ENCODE measurements around the gene SLC2A13. TPM values are rescaled to one million over a fixed set of nuclear protein-coding genes. Genes with fewer than 3 reads are reported as not detected.
"Not testable (repeated sequence)": the region's sequence is repeated elsewhere in the genome, so short reads cannot be mapped to it uniquely, and the experiment has no call there.

The SLC2A13 gene
- total and polyA plus RNA-seq, 2 donors: 8.5 to 36.7 TPM

- Histone ChIP-seq H3K4me1 (ENCODE audit: insufficient read depth) (no peaks in the 10 kb centered on the region), H3K27ac (ENCODE audit: low read depth) (no peak overlapping the region), H3K4me3 (ENCODE audit: low read depth, low read length) (no peak overlapping the region), H3K36me3 (ENCODE audit: insufficient read depth) (no peaks in the 10 kb centered on the region)
- 96% methylated on average over 1 of the region's 1 CpG for WGBS
- DNase-seq (ENCODE audit: extremely low spot score): no peak
Measured at GRCh38 chr12:39792938-39793337, 312.9 kb downstream of the SLC2A13 start.

GRCh38 chr12:39788239-39788638 lies 317.6 kb downstream of the SLC2A13 start:
- Histone ChIP-seq H3K27ac (ENCODE audit: low read depth) (no peak overlapping the region), H3K36me3 (ENCODE audit: insufficient read depth) (peaks cover 2% of the 10 kb centered on the region), H3K4me1 (ENCODE audit: insufficient read depth) (no peaks in the 10 kb centered on the region), H3K4me3 (ENCODE audit: low read depth, low read length) (no peak overlapping the region)
- WGBS: 75% methylated on average over 2 of the region's 2 CpGs
- DNase-seq (ENCODE audit: extremely low spot score): no peak

GRCh38 chr12:39785814-39786213 lies 320.1 kb downstream of the SLC2A13 start:
- H3K36me3 ChIP-seq (ENCODE audit: insufficient read depth); H3K27ac ChIP-seq (ENCODE audit: low read depth); H3K4me1 ChIP-seq (ENCODE audit: insufficient read depth); H3K4me3 ChIP-seq (ENCODE audit: low read depth, low read length); DNase-seq (ENCODE audit: extremely low spot score): not testable (repeated sequence)
- 84% methylated on average over 2 of the region's 2 CpGs for WGBS

GRCh38 chr12:39782026-39782545 lies 323.8 kb downstream of the SLC2A13 start:
- DNase-seq (ENCODE audit: extremely low spot score): no peak
- 79% methylated on average over 7 of the region's 7 CpGs for WGBS
- H3K4me3 ChIP-seq (ENCODE audit: low read depth, low read length): no peak overlapping the region

GRCh38 chr12:39780913-39781446 lies 324.9 kb downstream of the SLC2A13 start:
- no peak overlapping the region for H3K27ac ChIP-seq (ENCODE audit: low read depth)
- 61% methylated on average over 4 of the region's 4 CpGs for WGBS
- no peak overlapping the region for H3K4me3 ChIP-seq (ENCODE audit: low read depth, low read length)
- H3K36me3 ChIP-seq (ENCODE audit: insufficient read depth): peaks cover 2% of the 10 kb centered on the region
- H3K4me1 ChIP-seq (ENCODE audit: insufficient read depth): no peaks in the 10 kb centered on the region
- DNase-seq (ENCODE audit: extremely low spot score): no peak

More at GRCh38 chr12:39782026-39782545, 323.8 kb downstream of the SLC2A13 start:
- no peak overlapping the region for H3K27ac ChIP-seq (ENCODE audit: low read depth)
- H3K36me3 ChIP-seq (ENCODE audit: insufficient read depth): peaks cover 2% of the 10 kb centered on the region
- no peaks in the 10 kb centered on the region for H3K4me1 ChIP-seq (ENCODE audit: insufficient read depth)

GRCh38 chr12:39780411-39780912 lies 325.4 kb downstream of the SLC2A13 start:
- H3K27ac ChIP-seq (ENCODE audit: low read depth): no peak overlapping the region
- no peak overlapping the region for H3K4me3 ChIP-seq (ENCODE audit: low read depth, low read length)
- no peak for DNase-seq (ENCODE audit: extremely low spot score)
- H3K4me1 ChIP-seq (ENCODE audit: insufficient read depth): no peaks in the 10 kb centered on the region
- H3K36me3 ChIP-seq (ENCODE audit: insufficient read depth): peaks cover 2% of the 10 kb centered on the region
- 75% methylated on average over 2 of the region's 2 CpGs for WGBS

- H3K4me1 ChIP-seq (ENCODE audit: insufficient read depth): no peaks in the 10 kb centered on the region
- DNase-seq (ENCODE audit: extremely low spot score): no peak
Measured at GRCh38 chr12:39779768-39780340, 326.0 kb downstream of the SLC2A13 start.

GRCh38 chr12:39777465-39777864 lies 328.4 kb downstream of the SLC2A13 start:
- no peak for DNase-seq (ENCODE audit: extremely low spot score)
- Histone ChIP-seq H3K27ac (ENCODE audit: low read depth) (no peak overlapping the region), H3K36me3 (ENCODE audit: insufficient read depth) (no peaks in the 10 kb centered on the region), H3K4me3 (ENCODE audit: low read depth, low read length) (no peak overlapping the region), H3K4me1 (ENCODE audit: insufficient read depth) (no peaks in the 10 kb centered on the region)
- WGBS: 95% methylated on average over 11 of the region's 11 CpGs

More at GRCh38 chr12:39779768-39780340, 326.0 kb downstream of the SLC2A13 start:
- Histone ChIP-seq H3K27ac (ENCODE audit: low read depth) (no peak overlapping the region), H3K36me3 (ENCODE audit: insufficient read depth) (no peaks in the 10 kb centered on the region), H3K4me3 (ENCODE audit: low read depth, low read length) (no peak overlapping the region)
- WGBS: 59% methylated on average over 5 of the region's 5 CpGs

GRCh38 chr12:39773266-39773665 lies 332.6 kb downstream of the SLC2A13 start:
- no peaks in the 10 kb centered on the region for H3K4me1 ChIP-seq (ENCODE audit: insufficient read depth)
- no peak overlapping the region for H3K4me3 ChIP-seq (ENCODE audit: low read depth, low read length)
- DNase-seq (ENCODE audit: extremely low spot score): no peak
- no peak overlapping the region for H3K27ac ChIP-seq (ENCODE audit: low read depth)
- H3K36me3 ChIP-seq (ENCODE audit: insufficient read depth): no peaks in the 10 kb centered on the region
- WGBS: 92% methylated on average over 2 of the region's 2 CpGs

GRCh38 chr12:39772821-39773259 lies 333.0 kb downstream of the SLC2A13 start:
- DNase-seq (ENCODE audit: extremely low spot score): no peak
- WGBS: 60% methylated on average over 3 of the region's 3 CpGs

GRCh38 chr12:39771456-39771855 lies 334.4 kb downstream of the SLC2A13 start:
- Histone ChIP-seq H3K4me1 (ENCODE audit: insufficient read depth) (no peaks in the 10 kb centered on the region), H3K36me3 (ENCODE audit: insufficient read depth) (no peaks in the 10 kb centered on the region)
- WGBS: 100% methylated on average over 1 of the region's 1 CpG

More at GRCh38 chr12:39772821-39773259, 333.0 kb downstream of the SLC2A13 start:
- no peak overlapping the region for H3K4me3 ChIP-seq (ENCODE audit: low read depth, low read length)
- H3K4me1 ChIP-seq (ENCODE audit: insufficient read depth): no peaks in the 10 kb centered on the region
- H3K36me3 ChIP-seq (ENCODE audit: insufficient read depth): no peaks in the 10 kb centered on the region
- H3K27ac ChIP-seq (ENCODE audit: low read depth): no peak overlapping the region

GRCh38 chr12:39764944-39765560 lies 340.8 kb downstream of the SLC2A13 start:
- WGBS: 54% methylated on average over 3 of the region's 3 CpGs

More at GRCh38 chr12:39771456-39771855, 334.4 kb downstream of the SLC2A13 start:
- DNase-seq (ENCODE audit: extremely low spot score): no peak
- H3K27ac ChIP-seq (ENCODE audit: low read depth): no peak overlapping the region
- no peak overlapping the region for H3K4me3 ChIP-seq (ENCODE audit: low read depth, low read length)

GRCh38 chr12:39763890-39764169 lies 342.1 kb downstream of the SLC2A13 start:
- DNase-seq (ENCODE audit: extremely low spot score): no peak
- Histone ChIP-seq H3K4me1 (ENCODE audit: insufficient read depth) (no peaks in the 10 kb centered on the region), H3K4me3 (ENCODE audit: low read depth, low read length) (no peak overlapping the region), H3K36me3 (ENCODE audit: insufficient read depth) (no peaks in the 10 kb centered on the region), H3K27ac (ENCODE audit: low read depth) (no peak overlapping the region)
- 98% methylated on average over 2 of the region's 2 CpGs for WGBS

More at GRCh38 chr12:39764944-39765560, 340.8 kb downstream of the SLC2A13 start:
- Histone ChIP-seq H3K4me1 (ENCODE audit: insufficient read depth) (no peaks in the 10 kb centered on the region), H3K4me3 (ENCODE audit: low read depth, low read length) (no peak overlapping the region), H3K36me3 (ENCODE audit: insufficient read depth) (no peaks in the 10 kb centered on the region), H3K27ac (ENCODE audit: low read depth) (no peak overlapping the region)
- DNase-seq (ENCODE audit: extremely low spot score): no peak
